GM04504 (cell line): ENCODE data around the gene GGN.
"Not testable (repeated sequence)": the region's sequence is repeated elsewhere in the genome, so short reads cannot be mapped to it uniquely, and the experiment has no call there.

Experiments
- DNase-seq: peaks from one replicate; pipeline ENCODE4 v3.0.0-alpha.2; 2012; ENCODE audit warnings: low read depth

GGN gene

GRCh38 chr19:38411898-38412297, 24.1 kb upstream of the GGN start:
- not testable (repeated sequence) for DNase-seq

DNA sequence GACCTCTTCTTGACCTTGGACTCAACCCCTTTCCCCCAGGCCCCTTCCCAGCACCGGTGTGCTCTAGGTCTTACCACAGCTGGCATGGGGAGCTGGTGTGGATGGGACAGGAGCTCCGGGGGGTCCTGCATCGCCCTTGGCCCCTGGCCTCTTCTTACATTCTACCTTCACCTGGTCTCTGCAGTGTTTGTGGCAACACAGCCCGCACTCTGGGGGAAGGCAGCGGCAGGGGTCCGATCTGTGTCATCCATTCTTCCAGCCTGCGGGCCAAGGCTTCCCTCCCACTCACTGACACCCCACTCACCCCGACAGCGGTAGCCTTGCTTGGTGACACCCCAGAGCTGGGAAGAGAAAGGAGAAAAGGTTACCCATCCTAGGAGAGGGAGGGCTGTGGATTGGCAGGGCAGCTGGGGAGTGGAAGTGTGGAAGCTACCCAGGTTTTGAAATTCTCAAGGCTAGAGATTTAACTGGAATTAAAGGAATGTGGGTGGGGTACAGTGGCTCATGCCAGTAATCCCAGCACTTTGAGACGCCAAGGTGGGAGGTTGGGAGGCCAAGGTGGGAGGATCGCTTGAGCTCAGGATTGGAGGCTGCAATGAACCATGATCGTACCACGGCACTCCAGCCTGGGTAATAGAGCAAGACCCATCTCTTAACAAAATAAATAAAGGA, 23.3 kb upstream of the GGN start:
- no peak for DNase-seq

- DNase-seq, result not testable (repeated sequence)
Measured at GRCh38 chr19:38410407-38410806, 22.6 kb upstream of the GGN start.

DNA sequence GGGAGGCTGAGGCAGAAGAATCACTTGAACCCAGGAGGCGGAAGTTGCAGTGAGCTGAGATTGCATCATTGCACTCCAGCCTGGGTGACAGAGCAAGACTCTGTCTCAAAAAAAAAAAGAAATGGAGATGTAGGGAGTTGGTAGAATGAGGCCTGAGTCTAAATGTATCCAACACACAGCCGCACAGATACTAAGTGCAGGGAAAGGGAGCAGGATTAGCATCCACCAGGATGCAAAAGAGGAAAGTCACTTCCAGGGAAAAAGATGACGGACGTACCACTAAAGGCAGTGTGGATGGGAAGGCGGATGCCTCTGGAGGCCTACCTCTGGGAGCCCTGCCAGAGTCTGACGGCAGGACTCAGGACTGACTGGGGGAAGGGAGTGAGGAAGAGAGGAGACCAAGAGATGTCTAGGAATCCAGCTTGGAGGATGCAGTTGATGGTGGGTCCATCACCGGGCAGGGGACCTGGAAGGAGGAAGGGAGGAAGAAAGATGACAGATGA, 21.8 kb upstream of the GGN start:
- no peak for DNase-seq

GRCh38 chr19:38405276-38405675, 17.4 kb upstream of the GGN start:
- no peak for DNase-seq

GRCh38 chr19:38404858-38405257, 17.0 kb upstream of the GGN start:
- DNase-seq, result no peak

DNA sequence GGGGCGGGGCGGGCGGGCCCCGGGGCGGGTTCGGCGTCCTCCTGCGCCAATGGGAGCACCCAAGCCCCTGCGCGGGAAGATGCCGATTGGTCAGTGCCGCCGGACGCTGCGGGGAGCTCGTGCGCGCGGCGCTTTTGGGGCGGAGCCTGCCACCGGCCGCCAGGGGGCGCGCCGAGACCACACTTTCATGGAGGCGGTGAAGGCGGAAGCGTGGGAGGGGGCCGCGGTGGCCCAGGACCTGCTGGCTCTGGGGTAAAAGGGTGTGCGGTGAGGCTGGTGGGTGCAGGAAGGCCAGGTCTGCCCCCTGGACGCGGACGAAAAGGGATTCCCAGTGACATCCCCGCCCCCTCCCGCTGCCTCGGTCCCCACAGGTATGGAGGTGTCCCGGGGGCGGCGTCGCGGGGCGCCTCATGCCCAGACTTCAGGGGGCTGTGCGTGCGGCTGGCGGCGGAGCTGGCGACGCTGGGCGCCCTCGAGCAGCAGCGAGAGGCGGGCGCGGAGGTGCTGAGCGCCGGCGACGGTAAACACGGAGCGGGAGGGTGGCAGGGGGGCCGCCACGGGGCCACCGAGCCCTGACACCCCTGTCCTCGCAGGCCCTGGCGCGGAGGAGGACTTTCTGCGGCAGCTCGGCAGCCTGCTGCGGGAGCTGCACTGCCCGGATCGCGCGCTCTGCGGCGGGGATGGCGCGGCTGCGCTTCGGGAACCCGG, 15.3 kb upstream of the GGN start, which contains the start of gene FAM98C:
Gene FAM98C, plus strand, starts transcription at position 127 of the 708 bp plus-strand sequence. Its CDS starts 61 bp downstream, at position 188.
- peak; percentile 93 for DNase-seq

GRCh38 chr19:38402623-38402966, 14.8 kb upstream of the GGN start:
- DNase-seq, result no peak

GRCh38 chr19:38401148-38401547, 13.3 kb upstream of the GGN start:
- no peak for DNase-seq

DNA sequence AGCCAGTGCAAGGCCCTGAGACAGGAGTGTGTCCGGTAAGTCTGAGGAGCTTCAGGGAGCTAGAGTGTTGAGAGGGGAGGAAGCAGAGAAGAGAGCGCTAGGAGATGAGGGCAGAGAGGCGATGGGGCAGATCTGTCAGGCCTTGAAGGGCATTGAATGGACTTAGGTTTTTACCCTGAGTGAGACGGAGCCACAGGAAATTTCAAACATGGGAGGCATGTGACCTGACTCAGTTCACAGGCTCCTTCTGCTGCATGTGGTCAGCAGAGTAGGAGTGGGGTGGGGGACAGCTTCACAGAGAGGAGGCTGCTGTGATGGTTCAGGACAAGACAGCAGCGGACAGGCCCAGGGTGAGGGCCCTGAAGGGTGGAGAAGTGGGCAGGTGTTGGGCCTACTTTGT, 12.5 kb upstream of the GGN start:
- DNase-seq, result no peak

DNA sequence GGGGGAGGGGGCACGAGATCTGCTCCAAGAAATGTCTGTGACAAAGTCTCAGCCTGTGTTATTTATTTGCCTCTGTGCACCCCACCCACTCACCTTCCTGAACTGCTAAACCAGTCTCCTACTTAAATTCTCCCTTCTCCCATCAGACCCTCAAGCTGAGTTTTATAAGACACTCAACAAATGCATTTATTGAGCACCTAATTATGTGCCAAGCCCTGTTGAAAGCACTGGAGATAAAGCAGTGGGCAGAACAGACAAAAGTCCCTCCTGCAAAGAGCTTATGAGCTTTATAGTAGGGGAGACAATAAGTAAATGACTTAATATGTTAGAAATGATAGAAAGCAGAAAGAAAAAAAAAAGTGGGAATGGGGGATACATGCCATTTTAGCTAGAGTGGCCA, 11.7 kb upstream of the GGN start:
- DNase-seq, result no peak

- DNase-seq, result no peak
Measured at GRCh38 chr19:38399081-38399480, 11.2 kb upstream of the GGN start.

GRCh38 chr19:38395381-38396114, 7.7 kb upstream of the GGN start:
- no peak for DNase-seq

DNA sequence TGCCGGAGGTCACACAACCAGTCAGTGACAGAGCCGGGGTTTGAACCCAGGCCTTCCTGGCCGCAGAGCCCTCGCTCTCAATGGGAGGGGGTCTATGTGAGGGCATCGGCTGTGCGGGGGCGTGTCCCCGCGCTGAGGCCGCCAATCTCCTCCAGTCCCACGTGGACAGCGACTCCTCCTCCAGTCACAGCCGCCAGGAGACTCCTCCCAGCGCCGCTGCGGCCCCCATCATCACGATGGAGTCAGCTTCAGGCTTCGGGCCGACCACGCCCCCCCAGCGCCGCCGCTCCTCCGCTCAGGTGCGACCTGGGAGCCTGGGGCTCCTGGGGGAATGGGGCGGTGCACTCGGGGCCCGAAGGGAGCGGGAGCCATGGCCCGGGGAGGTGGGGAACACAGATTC, 6.7 kb upstream of the GGN start:
- no peak for DNase-seq

GRCh38 chr19:38392707-38393308, 5.0 kb upstream of the GGN start:
- no peak for DNase-seq

DNA sequence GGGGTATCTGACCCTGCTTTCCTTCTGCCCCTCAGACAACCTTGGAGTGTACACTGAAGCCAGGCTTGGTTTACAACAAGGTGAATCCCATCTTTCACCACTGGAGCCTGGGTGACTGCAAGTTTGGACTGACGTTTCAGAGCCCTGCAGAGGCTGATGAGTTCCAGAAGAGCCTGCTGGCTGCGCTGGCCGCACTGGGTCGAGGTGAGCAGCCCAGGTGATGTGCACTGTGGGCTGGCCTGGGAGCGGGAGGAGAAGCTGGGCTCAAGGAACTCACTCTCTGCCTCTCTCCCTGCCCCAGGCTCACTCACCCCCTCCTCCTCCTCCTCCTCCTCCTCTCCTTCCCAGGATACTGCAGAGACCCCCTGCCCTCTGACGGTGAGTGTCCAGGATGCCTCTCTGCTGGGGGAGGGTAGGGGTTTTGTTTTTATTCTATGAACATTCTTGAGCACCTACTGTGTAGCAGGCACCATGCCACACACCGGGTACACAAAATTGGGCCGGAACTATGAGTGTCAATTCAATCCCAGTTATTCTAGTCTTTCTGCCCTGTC, 4.2 kb upstream of the GGN start:
- no peak for DNase-seq

DNA sequence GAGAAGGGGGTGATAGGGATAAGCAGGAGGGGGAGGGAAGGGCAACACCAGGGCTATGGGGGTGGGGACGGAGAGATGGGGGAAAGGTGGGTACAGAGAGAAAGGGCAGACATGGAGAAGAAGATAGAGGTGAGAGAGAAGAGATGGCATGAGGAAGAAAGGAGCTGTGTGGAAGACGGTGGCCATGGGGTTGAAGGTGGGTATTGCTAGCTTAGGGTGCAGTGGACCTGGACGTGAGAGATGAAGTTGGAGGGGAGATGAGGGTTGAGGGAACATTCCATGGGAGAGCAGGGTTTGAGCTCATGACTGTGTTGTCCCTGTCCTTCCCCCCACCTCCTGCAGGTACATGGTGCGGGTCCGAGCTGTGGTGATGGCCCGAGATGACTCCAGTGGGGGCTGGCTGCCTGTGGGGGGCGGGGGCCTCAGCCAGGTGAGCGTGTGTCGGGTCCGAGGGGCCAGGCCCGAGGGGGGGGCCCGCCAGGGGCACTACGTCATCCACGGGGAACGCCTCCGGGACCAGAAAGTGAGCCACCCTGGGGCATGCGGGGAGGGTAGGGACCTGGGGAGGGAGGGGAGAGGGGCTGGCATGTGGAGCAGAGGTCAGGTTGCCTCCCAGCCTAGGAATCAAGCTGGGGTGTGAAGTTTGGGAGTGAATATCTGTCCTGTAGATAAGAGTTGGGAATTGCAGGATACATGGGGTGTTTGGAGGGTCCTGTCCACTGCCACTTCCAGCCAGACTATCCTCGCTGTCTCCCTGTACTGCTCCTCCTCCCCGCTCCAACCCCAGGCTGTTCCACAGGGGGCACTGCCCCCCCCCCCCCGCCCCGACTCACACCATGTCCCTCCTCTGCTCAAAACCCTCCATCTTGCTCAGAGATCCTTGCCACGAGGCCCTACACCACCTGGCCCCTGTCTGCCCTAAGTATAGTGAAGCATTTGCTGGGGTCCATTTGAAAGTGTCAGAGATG, 2.4 kb upstream of the GGN start:
- no peak for DNase-seq

GRCh38 chr19:38389101-38389925, 1.5 kb upstream of the GGN start:
- peak; percentile 66 for DNase-seq

GRCh38 chr19:38388349-38389100, 691 bp upstream of the GGN start, which contains the start of gene SPRED3:
Gene SPRED3, plus strand, starts transcription at chr19:38388697. Its CDS starts 1,606 bp downstream, at chr19:38390303.
- no peak for DNase-seq
